Liver (tissue), 9 donors: ENCODE measurements around the gene ATL1. TPM values are rescaled to one million over a fixed set of nuclear protein-coding genes. Genes with fewer than 3 reads are reported as not detected.

ENCODE experiments used
- DNase-seq: peaks from one replicate; pipeline ENCODE4 v3.0.0-alpha.2; 2017; ENCODE audit warnings: low spot score
- H3K27ac ChIP-seq, 2 donors: one replicate each; pipeline ENCODE4 v1.7.0; 2013; ENCODE audit warnings: inconsistent platforms in 2 of 2, low read length in 2 of 2, control low read depth in 1 of 2, low read depth in 1 of 2, mild to moderate bottlenecking in 1 of 2
- H3K27me3 ChIP-seq, 4 donors: one replicate each; pipeline versions ENCODE4 v1.6.1 to v1.7.0; 2013; ENCODE audit warnings: low read length in 3 of 4, inconsistent platforms in 1 of 4, mild to moderate bottlenecking in 1 of 4, moderate library complexity in 1 of 4; ENCODE audit not compliant: control insufficient read depth in 4 of 4, insufficient read depth in 4 of 4
- H3K36me3 ChIP-seq, 4 donors: one replicate each; pipeline versions ENCODE4 v1.6.1 to v1.7.0; 2013; ENCODE audit warnings: low read length in 3 of 4, mild to moderate bottlenecking in 3 of 4, low read depth in 1 of 4, moderate library complexity in 1 of 4; ENCODE audit not compliant: control insufficient read depth in 4 of 4, insufficient read depth in 3 of 4
- H3K4me1 ChIP-seq, 4 donors: one replicate each; pipeline versions ENCODE4 v1.6.1 to v1.7.0; 2013; ENCODE audit warnings: low read length in 3 of 4, mild to moderate bottlenecking in 3 of 4, moderate library complexity in 1 of 4; ENCODE audit not compliant: control insufficient read depth in 4 of 4, insufficient read depth in 4 of 4
- H3K4me3 ChIP-seq, 3 donors: one replicate each; pipeline versions ENCODE4 v1.6.1 to v1.7.0; 2013; ENCODE audit warnings: low read length in 3 of 3, control low read depth in 1 of 3, low read depth in 1 of 3, mild to moderate bottlenecking in 1 of 3
- H3K9ac ChIP-seq, 2 donors: one replicate each; pipeline ENCODE4 v1.7.0; 2013; ENCODE audit warnings: low read length in 2 of 2, mild to moderate bottlenecking in 2 of 2, moderate library complexity in 2 of 2, control low read depth in 1 of 2, low read depth in 1 of 2
- H3K9me3 ChIP-seq, 4 donors: one replicate each; pipeline versions ENCODE4 v1.6.1 to v1.7.0; 2013; ENCODE audit warnings: low read length in 3 of 4; ENCODE audit not compliant: control insufficient read depth in 4 of 4
- ATF3 ChIP-seq: IDR thresholded peaks from 2 replicates; pipeline ENCODE4 v1.6.1; 2016; ENCODE audit warnings: antibody characterized with exemption
- EGR1 ChIP-seq, 2 donors: IDR thresholded peaks; 2 replicates each; pipeline ENCODE4 v1.6.1; 2016 to 2018; ENCODE audit warnings: antibody characterized with exemption in 2 of 2, low read depth in 2 of 2
- FOXA1 ChIP-seq: IDR thresholded peaks from 2 replicates; pipeline ENCODE4 v1.6.1; 2016; ENCODE audit warnings: antibody characterized with exemption
- FOXA2 ChIP-seq: IDR thresholded peaks from 2 replicates; pipeline ENCODE4 v1.6.1; 2016; ENCODE audit warnings: antibody characterized with exemption
- GABPA ChIP-seq, 2 donors: IDR thresholded peaks in 1 of 2; conservative IDR thresholded peaks in 1 of 2; 2 replicates each; pipeline ENCODE4 v1.6.1; 2016; ENCODE audit warnings: antibody characterized with exemption in 2 of 2, mild to moderate bottlenecking in 1 of 2, moderate library complexity in 1 of 2
- HNF4G ChIP-seq: IDR thresholded peaks from 2 replicates; pipeline ENCODE4 v1.6.1; 2016; ENCODE audit warnings: antibody characterized with exemption
- JUND ChIP-seq, 2 donors: IDR thresholded peaks; 2 replicates each; pipeline ENCODE4 v1.6.1; 2016; ENCODE audit warnings: antibody characterized with exemption in 2 of 2
- MAX ChIP-seq: IDR thresholded peaks from 2 replicates; pipeline ENCODE4 v1.6.1; 2016; ENCODE audit warnings: antibody characterized with exemption
- NR2F2 ChIP-seq: IDR thresholded peaks from 2 replicates; pipeline ENCODE4 v1.6.1; 2016; ENCODE audit warnings: antibody characterized with exemption
- RAD21 ChIP-seq, 2 donors: IDR thresholded peaks; 2 replicates each; pipeline ENCODE4 v1.6.1; 2016; ENCODE audit warnings: antibody characterized with exemption in 2 of 2, mild to moderate bottlenecking in 2 of 2
- RXRA ChIP-seq, 2 donors: IDR thresholded peaks; 2 replicates each; pipeline ENCODE4 v1.6.1; 2017 to 2018; ENCODE audit warnings: antibody characterized with exemption in 2 of 2, mild to moderate bottlenecking in 1 of 2
- SP1 ChIP-seq: IDR thresholded peaks from 2 replicates; pipeline ENCODE4 v1.6.1; 2018; ENCODE audit warnings: antibody characterized with exemption, mild to moderate bottlenecking
- TAF1 ChIP-seq: conservative IDR thresholded peaks from 2 replicates; pipeline ENCODE4 v1.6.1; 2016; ENCODE audit warnings: antibody characterized with exemption, mild to moderate bottlenecking
- YY1 ChIP-seq: IDR thresholded peaks from 2 replicates; pipeline ENCODE4 v1.6.1; 2016; ENCODE audit warnings: antibody characterized with exemption, mild to moderate bottlenecking
- ZBTB33 ChIP-seq: IDR thresholded peaks from 2 replicates; pipeline ENCODE4 v1.6.1; 2016; ENCODE audit warnings: antibody characterized with exemption
- WGBS: extraction: QIAGEN DNeasy Blood & Tissue Kit; methylation state at CpG from one replicate; pipeline ENCODE4 v1.1.7; 2013; 5-methylcytosine and 5-hydroxymethylcytosine counted together
- polyA plus RNA-seq, 2 donors: library from polyadenylated mRNA; stranded (reverse) in 1 of 2; unstranded in 1 of 2; fragments of 200-250 nt in 1 of 2; fragments of >200 nt in 1 of 2; fragmentation: Nextera tagmentation in 1 of 2; extraction: Ambion mirVana in 1 of 2; gene quantifications; one replicate each; pipeline versions ENCODE4 v1.2.1 to v1.2.3, GENCODE V29; 2013 to 2015
- total RNA-seq, 2 donors: library from RNA; depleted of rRNA; stranded (reverse); fragments of >200 nt; gene quantifications; one replicate each; pipeline ENCODE4 v1.2.3, GENCODE V29; 2014
- TF ChIP-seq, protein P1 (sequence below): IDR thresholded peaks from 2 replicates; pipeline ENCODE4 v1.6.1; 2016; ENCODE audit warnings: antibody characterized with exemption, mild to moderate bottlenecking
- TF ChIP-seq, protein P2 (sequence below): fragments of 150-350 bp; IDR thresholded peaks from 2 replicates; pipeline ENCODE4 v1.5.1; 2017; ENCODE audit warnings: improper control_type of control experiment, low read depth, low read length; ENCODE audit not compliant: missing input control
- donor health status: healthy.
- donor health status: healthy.
- donor health status: healthy.
- donor health status: healthy.
- donor health status: healthy.

The ATL1 gene
- total and polyA plus RNA-seq, 4 donors: 0.17 to 0.79 (median 0.47) TPM

- TF ChIP-seq, protein P1, sequence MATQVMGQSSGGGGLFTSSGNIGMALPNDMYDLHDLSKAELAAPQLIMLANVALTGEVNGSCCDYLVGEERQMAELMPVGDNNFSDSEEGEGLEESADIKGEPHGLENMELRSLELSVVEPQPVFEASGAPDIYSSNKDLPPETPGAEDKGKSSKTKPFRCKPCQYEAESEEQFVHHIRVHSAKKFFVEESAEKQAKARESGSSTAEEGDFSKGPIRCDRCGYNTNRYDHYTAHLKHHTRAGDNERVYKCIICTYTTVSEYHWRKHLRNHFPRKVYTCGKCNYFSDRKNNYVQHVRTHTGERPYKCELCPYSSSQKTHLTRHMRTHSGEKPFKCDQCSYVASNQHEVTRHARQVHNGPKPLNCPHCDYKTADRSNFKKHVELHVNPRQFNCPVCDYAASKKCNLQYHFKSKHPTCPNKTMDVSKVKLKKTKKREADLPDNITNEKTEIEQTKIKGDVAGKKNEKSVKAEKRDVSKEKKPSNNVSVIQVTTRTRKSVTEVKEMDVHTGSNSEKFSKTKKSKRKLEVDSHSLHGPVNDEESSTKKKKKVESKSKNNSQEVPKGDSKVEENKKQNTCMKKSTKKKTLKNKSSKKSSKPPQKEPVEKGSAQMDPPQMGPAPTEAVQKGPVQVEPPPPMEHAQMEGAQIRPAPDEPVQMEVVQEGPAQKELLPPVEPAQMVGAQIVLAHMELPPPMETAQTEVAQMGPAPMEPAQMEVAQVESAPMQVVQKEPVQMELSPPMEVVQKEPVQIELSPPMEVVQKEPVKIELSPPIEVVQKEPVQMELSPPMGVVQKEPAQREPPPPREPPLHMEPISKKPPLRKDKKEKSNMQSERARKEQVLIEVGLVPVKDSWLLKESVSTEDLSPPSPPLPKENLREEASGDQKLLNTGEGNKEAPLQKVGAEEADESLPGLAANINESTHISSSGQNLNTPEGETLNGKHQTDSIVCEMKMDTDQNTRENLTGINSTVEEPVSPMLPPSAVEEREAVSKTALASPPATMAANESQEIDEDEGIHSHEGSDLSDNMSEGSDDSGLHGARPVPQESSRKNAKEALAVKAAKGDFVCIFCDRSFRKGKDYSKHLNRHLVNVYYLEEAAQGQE: no peak
- TF ChIP-seq NR2F2: no peak
These were observed 55.6 kb downstream of the ATL1 start (continued) for GRCh38 chr14:50615552-50615951.

GRCh38 chr14:50616275-50616674 is 56.3 kb downstream of the ATL1 start:
- Histone ChIP-seq H3K27me3 (no peaks in the 10 kb centered on the region), H3K27ac (no peak overlapping the region), H3K4me1 (no peaks in the 10 kb centered on the region), H3K36me3 (no peaks in the 10 kb centered on the region), H3K9me3 (no peaks in the 10 kb centered on the region), H3K9ac (no peak overlapping the region), H3K4me3 (no peak overlapping the region)
- 95% methylated on average over 2 of the region's 2 CpGs for WGBS
- TF ChIP-seq FOXA2 (no peak), TAF1 (no peak), GABPA (IDR thresholded peaks at IDR 0.05 in 1 of 2, conservative IDR thresholded peaks at IDR 0.05 in 1 of 2) (no peak), YY1 (no peak), NR2F2 (no peak), FOXA1 (no peak), ATF3 (no peak), MAX (no peak), SP1 (no peak), EGR1 (IDR thresholded peaks at IDR 0.05; ENCODE audit: low read depth in 2 of 2) (no peak), RXRA (IDR thresholded peaks at IDR 0.05) (no peak), JUND (IDR thresholded peaks at IDR 0.05) (no peak), ZBTB33 (no peak), HNF4G (no peak), RAD21 (IDR thresholded peaks at IDR 0.05) (no peak)
- TF ChIP-seq, protein P1: no peak
- TF ChIP-seq, protein P2, sequence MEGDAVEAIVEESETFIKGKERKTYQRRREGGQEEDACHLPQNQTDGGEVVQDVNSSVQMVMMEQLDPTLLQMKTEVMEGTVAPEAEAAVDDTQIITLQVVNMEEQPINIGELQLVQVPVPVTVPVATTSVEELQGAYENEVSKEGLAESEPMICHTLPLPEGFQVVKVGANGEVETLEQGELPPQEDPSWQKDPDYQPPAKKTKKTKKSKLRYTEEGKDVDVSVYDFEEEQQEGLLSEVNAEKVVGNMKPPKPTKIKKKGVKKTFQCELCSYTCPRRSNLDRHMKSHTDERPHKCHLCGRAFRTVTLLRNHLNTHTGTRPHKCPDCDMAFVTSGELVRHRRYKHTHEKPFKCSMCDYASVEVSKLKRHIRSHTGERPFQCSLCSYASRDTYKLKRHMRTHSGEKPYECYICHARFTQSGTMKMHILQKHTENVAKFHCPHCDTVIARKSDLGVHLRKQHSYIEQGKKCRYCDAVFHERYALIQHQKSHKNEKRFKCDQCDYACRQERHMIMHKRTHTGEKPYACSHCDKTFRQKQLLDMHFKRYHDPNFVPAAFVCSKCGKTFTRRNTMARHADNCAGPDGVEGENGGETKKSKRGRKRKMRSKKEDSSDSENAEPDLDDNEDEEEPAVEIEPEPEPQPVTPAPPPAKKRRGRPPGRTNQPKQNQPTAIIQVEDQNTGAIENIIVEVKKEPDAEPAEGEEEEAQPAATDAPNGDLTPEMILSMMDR: no peak
- DNase-seq: no peak
